CD4-positive, alpha-beta T cell treated with Interleukin-15 for 1 hour (primary cell): ENCODE data around the gene NDUFB2.

Experiments
- DNase-seq: peaks from one replicate; pipeline ENCODE4 v3.0.0-alpha.2; 2020

The NDUFB2 gene

GRCh38 chr7:140745266-140746058 lies 49.0 kb downstream of the NDUFB2 start:
- DNase-seq, result no peak

- DNase-seq, result no peak
Measured at GRCh38 chr7:140746751-140747150, 50.2 kb downstream of the NDUFB2 start.

- no peak for DNase-seq
Measured at GRCh38 chr7:140752533-140752932, 56.0 kb downstream of the NDUFB2 start.

- DNase-seq, result no peak
Measured at GRCh38 chr7:140754506-140754905, 58.0 kb downstream of the NDUFB2 start.
